Neural cell (in vitro differentiated cells): ENCODE results near the gene IRF9. TPM values are rescaled to one million over a fixed set of nuclear protein-coding genes. Genes with fewer than 3 reads are reported as not detected.
"Not testable (repeated sequence)": the region's sequence is repeated elsewhere in the genome, so short reads cannot be mapped to it uniquely, and the experiment has no call there.

Experiments used
- H2AFZ ChIP-seq: fragments of 200-600, 300-800 bp; sonication (generic), shearing (Covaris generic); 2 replicates; pipeline ENCODE4 v1.6.0; 2014; ENCODE audit warnings: low read depth, mild to moderate bottlenecking, antibody characterized with exemption, low read length, moderate library complexity
- H3F3A ChIP-seq: fragments of 200-600 bp; shearing (Covaris generic); 2 replicates; pipeline ENCODE4 v1.6.1; 2016; ENCODE audit warnings: mild to moderate bottlenecking, moderate library complexity, mixed read lengths, antibody characterized with exemption, low read length; ENCODE audit not compliant: insufficient read depth, poor library complexity, severe bottlenecking
- H3K27ac ChIP-seq: fragments of 200-600, 300-800 bp; sonication (generic), shearing (Covaris generic); 2 replicates; pipeline ENCODE4 v1.5.1; 2014; ENCODE audit warnings: mild to moderate bottlenecking, low read length, moderate library complexity
- H3K27me3 ChIP-seq: fragments of 300-800, 200-600 bp; sonication (generic), shearing (Covaris generic); 2 replicates; pipeline ENCODE4 v1.6.0; 2014; ENCODE audit warnings: mild to moderate bottlenecking, low read depth, low read length, moderate library complexity; ENCODE audit not compliant: insufficient read depth
- H3K36me3 ChIP-seq: fragments of 300-800, 200-600 bp; sonication (generic), shearing (Covaris generic); 2 replicates; pipeline ENCODE4 v1.5.1; 2014; ENCODE audit warnings: mild to moderate bottlenecking, antibody characterized with exemption, low read length, moderate library complexity; ENCODE audit not compliant: insufficient read depth
- H3K4me2 ChIP-seq: fragments of 300-800, 200-600 bp; sonication (generic), shearing (Covaris generic); 2 replicates; pipeline ENCODE4 v1.6.0; 2014; ENCODE audit warnings: mild to moderate bottlenecking, low read length
- H3K4me3 ChIP-seq: fragments of 300-800, 200-600 bp; sonication (generic), shearing (Covaris generic); 2 replicates; pipeline ENCODE4 v1.5.1; 2014; ENCODE audit warnings: mild to moderate bottlenecking, low read length, moderate library complexity
- H3K79me2 ChIP-seq: fragments of 200-600 bp; shearing (Covaris generic); replicated peaks from 2 replicates; pipeline ENCODE4 v1.6.0; 2014; ENCODE audit warnings: mild to moderate bottlenecking, low read length, moderate library complexity; ENCODE audit not compliant: insufficient read depth
- H3K9ac ChIP-seq: fragments of 300-800, 200-600 bp; sonication (generic), shearing (Covaris generic); 2 replicates; pipeline ENCODE4 v1.6.1; 2016; ENCODE audit warnings: mild to moderate bottlenecking, low read length, mixed read lengths
- H3K9me2 ChIP-seq: fragments of 200-600 bp; shearing (Covaris generic); 2 replicates; pipeline ENCODE4 v1.6.1; 2016; ENCODE audit warnings: mild to moderate bottlenecking, low read length, mixed read lengths; ENCODE audit not compliant: insufficient read depth
- H3K9me3 ChIP-seq: fragments of 200-600, 300-800 bp; sonication (generic), shearing (Covaris generic); 2 replicates; pipeline ENCODE4 v1.6.1; 2016; ENCODE audit warnings: mild to moderate bottlenecking, mixed run types, low read length, moderate library complexity, mixed read lengths
- H4K20me1 ChIP-seq: fragments of 200-600 bp; shearing (Covaris generic); 2 replicates; pipeline ENCODE4 v1.6.1; 2016; ENCODE audit warnings: mild to moderate bottlenecking, mixed run types; ENCODE audit not compliant: insufficient read depth
- CTCF ChIP-seq: fragments of 450-650 bp; IDR thresholded peaks from 2 replicates; pipeline ENCODE4 v1.5.1; 2014; ENCODE audit warnings: antibody characterized with exemption, mild to moderate bottlenecking, moderate library complexity; ENCODE audit not compliant: poor library complexity, severe bottlenecking
- EP300 ChIP-seq: fragments of 450-650 bp; conservative IDR thresholded peaks from 2 replicates; pipeline ENCODE4 v1.6.1; 2014; ENCODE audit warnings: antibody characterized with exemption, mild to moderate bottlenecking, moderate library complexity; ENCODE audit not compliant: poor library complexity, severe bottlenecking
- EZH2 ChIP-seq: fragments of 200-600, 300-800 bp; shearing (Covaris generic), sonication (generic); IDR thresholded peaks from 2 replicates; pipeline ENCODE4 v1.6.1; 2014; ENCODE audit warnings: antibody characterized with exemption, low read length, borderline replicate concordance, mild to moderate bottlenecking; ENCODE audit not compliant: insufficient read depth, poor library complexity, severe bottlenecking
- MXI1 ChIP-seq: fragments of 450-650 bp; conservative IDR thresholded peaks from 2 replicates; pipeline ENCODE4 v1.6.1; 2014; ENCODE audit warnings: antibody characterized with exemption, mild to moderate bottlenecking; ENCODE audit not compliant: poor library complexity, severe bottlenecking
- POLR2AphosphoS5 ChIP-seq: IDR thresholded peaks from 2 replicates; pipeline ENCODE4 v1.6.1; 2012
- RAD21 ChIP-seq: fragments of 450-650 bp; conservative IDR thresholded peaks from 2 replicates; pipeline ENCODE4 v1.6.1; 2014; ENCODE audit warnings: antibody characterized with exemption, mild to moderate bottlenecking, moderate library complexity
- SMC3 ChIP-seq: fragments of 450-650 bp; conservative IDR thresholded peaks from 2 replicates; pipeline ENCODE4 v1.6.1; 2014; ENCODE audit warnings: antibody characterized with exemption, mild to moderate bottlenecking, moderate library complexity; ENCODE audit not compliant: poor library complexity
- TAF1 ChIP-seq: IDR thresholded peaks from 2 replicates; pipeline ENCODE4 v1.6.1; 2012; ENCODE audit warnings: low read depth
- polyA plus RNA-seq: library from polyadenylated mRNA; depleted of rRNA; stranded (reverse); fragments of >200 nt; gene quantifications from 2 replicates; pipeline ENCODE4 v1.2.3, GENCODE V29; 2014
- TF ChIP-seq, protein P1 (sequence below): IDR thresholded peaks from 2 replicates; pipeline ENCODE4 v1.6.1; 2012; ENCODE audit warnings: borderline replicate concordance

IRF9 gene
- polyA plus RNA-seq, 1 donor from 2014 or later, result 19.6 TPM

DNA sequence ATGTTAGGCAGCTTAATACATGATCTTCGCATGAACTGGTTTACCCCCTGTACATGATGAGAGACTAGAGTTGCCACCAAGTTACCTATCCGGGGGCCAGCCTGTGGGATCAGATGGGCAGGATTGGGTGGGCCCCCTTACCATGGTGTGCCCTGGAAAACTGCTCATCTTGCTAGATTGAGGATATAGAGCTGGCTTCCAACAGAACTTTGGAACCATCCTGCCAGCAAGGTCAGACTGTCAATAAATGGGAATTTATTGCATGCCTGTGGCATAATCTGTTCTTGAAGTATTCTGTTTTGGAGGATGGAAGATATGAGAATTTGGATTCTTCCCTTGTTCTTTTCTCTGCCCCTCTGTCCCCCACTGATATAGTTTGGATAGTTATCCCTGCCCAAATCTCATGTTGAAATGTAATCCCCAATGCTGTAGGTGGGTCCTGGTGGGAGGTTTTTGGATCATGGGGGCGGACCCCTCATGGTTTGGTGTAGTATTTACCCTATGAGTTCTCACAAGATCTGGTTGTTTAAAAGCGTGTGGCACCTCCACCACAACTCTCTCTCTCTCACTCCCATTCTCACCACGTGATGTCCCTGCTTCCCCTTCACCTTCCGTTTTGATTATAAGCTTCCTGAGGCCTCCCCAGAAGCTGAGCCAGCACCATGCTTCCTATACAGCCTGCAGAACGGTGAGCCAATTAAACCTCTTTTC, 37.9 kb downstream of the IRF9 start:
- Histone ChIP-seq H2AFZ (no peak overlapping the region), H3K36me3 (no peaks in the 10 kb centered on the region), H3K9me3 (no peaks in the 10 kb centered on the region), H3K4me2 (no peak overlapping the region), H4K20me1 (no peaks in the 10 kb centered on the region), H3K9ac (no peak overlapping the region), H3K4me3 (no peak overlapping the region), H3K9me2 (no peaks in the 10 kb centered on the region), H3F3A (no peaks in the 10 kb centered on the region), H3K79me2 (no peaks in the 10 kb centered on the region), H3K27ac (no peak overlapping the region), H3K27me3 (no peaks in the 10 kb centered on the region)
- TF ChIP-seq CTCF, result no peak
- no peak for TF ChIP-seq TAF1
- TF ChIP-seq SMC3, result no peak
- no peak for TF ChIP-seq EZH2
- TF ChIP-seq RAD21, result no peak
- TF ChIP-seq, protein P1, sequence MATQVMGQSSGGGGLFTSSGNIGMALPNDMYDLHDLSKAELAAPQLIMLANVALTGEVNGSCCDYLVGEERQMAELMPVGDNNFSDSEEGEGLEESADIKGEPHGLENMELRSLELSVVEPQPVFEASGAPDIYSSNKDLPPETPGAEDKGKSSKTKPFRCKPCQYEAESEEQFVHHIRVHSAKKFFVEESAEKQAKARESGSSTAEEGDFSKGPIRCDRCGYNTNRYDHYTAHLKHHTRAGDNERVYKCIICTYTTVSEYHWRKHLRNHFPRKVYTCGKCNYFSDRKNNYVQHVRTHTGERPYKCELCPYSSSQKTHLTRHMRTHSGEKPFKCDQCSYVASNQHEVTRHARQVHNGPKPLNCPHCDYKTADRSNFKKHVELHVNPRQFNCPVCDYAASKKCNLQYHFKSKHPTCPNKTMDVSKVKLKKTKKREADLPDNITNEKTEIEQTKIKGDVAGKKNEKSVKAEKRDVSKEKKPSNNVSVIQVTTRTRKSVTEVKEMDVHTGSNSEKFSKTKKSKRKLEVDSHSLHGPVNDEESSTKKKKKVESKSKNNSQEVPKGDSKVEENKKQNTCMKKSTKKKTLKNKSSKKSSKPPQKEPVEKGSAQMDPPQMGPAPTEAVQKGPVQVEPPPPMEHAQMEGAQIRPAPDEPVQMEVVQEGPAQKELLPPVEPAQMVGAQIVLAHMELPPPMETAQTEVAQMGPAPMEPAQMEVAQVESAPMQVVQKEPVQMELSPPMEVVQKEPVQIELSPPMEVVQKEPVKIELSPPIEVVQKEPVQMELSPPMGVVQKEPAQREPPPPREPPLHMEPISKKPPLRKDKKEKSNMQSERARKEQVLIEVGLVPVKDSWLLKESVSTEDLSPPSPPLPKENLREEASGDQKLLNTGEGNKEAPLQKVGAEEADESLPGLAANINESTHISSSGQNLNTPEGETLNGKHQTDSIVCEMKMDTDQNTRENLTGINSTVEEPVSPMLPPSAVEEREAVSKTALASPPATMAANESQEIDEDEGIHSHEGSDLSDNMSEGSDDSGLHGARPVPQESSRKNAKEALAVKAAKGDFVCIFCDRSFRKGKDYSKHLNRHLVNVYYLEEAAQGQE, result no peak
- TF ChIP-seq MXI1, result no peak
- no peak for TF ChIP-seq EP300
- TF ChIP-seq POLR2AphosphoS5, result no peak

DNA sequence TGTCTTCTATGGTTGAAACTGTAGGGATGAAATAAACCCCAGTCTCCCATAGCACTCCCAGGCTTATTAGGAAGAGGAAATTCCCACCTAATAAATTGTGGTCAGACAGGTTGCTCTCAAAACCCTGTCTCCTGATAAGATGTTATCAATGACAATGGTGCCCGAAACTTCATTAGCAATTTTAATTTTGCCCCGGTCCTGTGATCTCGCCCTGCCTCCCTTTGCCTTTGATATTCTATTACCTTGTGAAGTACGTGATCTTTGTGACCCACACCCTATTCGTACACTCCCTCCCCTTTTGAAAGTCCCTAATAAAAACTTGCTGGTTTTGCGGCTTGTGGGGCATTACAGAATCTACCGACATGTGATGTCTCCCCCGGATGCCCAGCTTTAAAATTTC, 41.5 kb downstream of the IRF9 start:
- not testable (repeated sequence) for H3K4me3 ChIP-seq, H3K9me3 ChIP-seq, H3K27ac ChIP-seq, H3K9ac ChIP-seq, H3K36me3 ChIP-seq, H2AFZ ChIP-seq, H3K79me2 ChIP-seq, H4K20me1 ChIP-seq, H3F3A ChIP-seq, H3K4me2 ChIP-seq, H3K27me3 ChIP-seq, H3K9me2 ChIP-seq

DNA sequence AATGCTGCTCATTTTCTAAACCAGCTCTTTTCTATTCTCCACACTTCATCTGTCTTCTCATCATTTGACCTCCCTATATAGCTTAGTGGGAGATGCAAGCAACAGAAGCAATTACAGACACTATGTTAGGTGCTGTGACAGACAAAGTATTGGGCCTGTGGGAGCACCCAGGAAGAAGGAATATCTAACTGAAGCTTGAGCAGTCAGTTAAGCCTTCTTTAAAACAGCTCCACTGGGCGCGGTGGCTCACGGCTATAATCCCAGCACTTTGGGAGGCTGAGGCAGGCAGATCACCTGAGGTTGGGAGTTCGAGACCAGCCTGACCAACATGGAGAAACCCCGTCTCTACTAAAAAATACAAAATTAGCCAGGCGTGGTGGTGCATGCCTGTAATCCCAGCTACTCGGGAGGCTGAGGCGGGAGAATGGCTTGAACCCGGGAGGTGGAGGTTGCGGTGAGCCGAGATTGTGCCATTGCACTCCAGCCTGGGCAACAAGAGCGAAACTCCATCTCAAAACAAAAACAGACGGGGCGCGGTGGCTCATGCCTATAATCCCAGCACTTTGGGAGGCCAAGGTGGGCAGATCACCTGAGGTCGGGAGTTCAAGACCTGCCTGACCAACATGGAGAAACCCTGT, 42.3 kb downstream of the IRF9 start:
- not testable (repeated sequence) for H3K36me3 ChIP-seq, H2AFZ ChIP-seq, H3K9me2 ChIP-seq, H3K79me2 ChIP-seq, H3F3A ChIP-seq, H4K20me1 ChIP-seq, H3K27me3 ChIP-seq, H3K27ac ChIP-seq, H3K9me3 ChIP-seq, H3K4me2 ChIP-seq, H3K9ac ChIP-seq, H3K4me3 ChIP-seq
